Panc1 (cell line): ENCODE results near the gene DUS1L. TPM values are rescaled to one million over a fixed set of nuclear protein-coding genes. Genes with fewer than 3 reads are reported as not detected.

ENCODE experiments used
- ATAC-seq: fragments of 200-7000 bp; cut with Tn5 transposase; 2 replicates; pipeline ENCODE4 v1.9.1; 2020; ENCODE audit warnings: mild to moderate bottlenecking, moderate library complexity
- BruUV-seq: library from RNA; stranded (reverse); fragments of 400-500 nt; replicated peaks from 2 replicates; lab custom pipeline; 2021; lab: Mats Ljungman, UMichigan
- CTCF ChIA-PET: fragments of 300-600 bp; sonication (Branson Sonifier 250); formaldehyde crosslinking; loops from one replicate; lab custom pipeline; 2022; ENCODE audit warnings: antibody characterized with exemption; lab: Charles Lee
- POLR2A ChIA-PET: fragments of 300-600 bp; sonication (Branson Sonifier 250); formaldehyde crosslinking; loops from one replicate; lab custom pipeline; 2022; ENCODE audit warnings: antibody characterized with exemption; lab: Charles Lee
- DNase-seq: peaks from one replicate; pipeline ENCODE4 v3.0.0-alpha.2; 2010; ENCODE audit warnings: low read depth, low spot score
- H3K27ac ChIP-seq: 2 replicates; pipeline ENCODE4 v1.5.1; 2011; ENCODE audit warnings: mild to moderate bottlenecking, low read length, inconsistent platforms
- H3K27me3 ChIP-seq: fragments of 200-500 bp; sonication (Bioruptor generic); 2 replicates; pipeline ENCODE4 v1.6.0; 2014; ENCODE audit warnings: low read length, inconsistent platforms; ENCODE audit not compliant: control insufficient read depth, insufficient read depth
- H3K36me3 ChIP-seq: fragments of 200-500 bp; sonication (Bioruptor generic); 2 replicates; pipeline ENCODE4 v1.5.1; 2014; ENCODE audit warnings: inconsistent platforms, mild to moderate bottlenecking, low read length, moderate library complexity; ENCODE audit not compliant: control insufficient read depth, insufficient read depth
- H3K4me1 ChIP-seq: 2 replicates; pipeline ENCODE4 v1.5.1; 2011; ENCODE audit warnings: inconsistent platforms, mild to moderate bottlenecking, low read length, moderate library complexity; ENCODE audit not compliant: control insufficient read depth, insufficient read depth
- H3K4me3 ChIP-seq, 2 experiments: 2 replicates each; pipeline ENCODE4 v1.5.1; 2011 to 2012; ENCODE audit warnings: low read depth in 2 of 2, low read length in 2 of 2, mild to moderate bottlenecking in 2 of 2, inconsistent platforms in 1 of 2, moderate library complexity in 1 of 2
- H3K9me3 ChIP-seq: fragments of 200-500 bp; sonication (Bioruptor generic); 2 replicates; pipeline ENCODE4 v1.5.1; 2014; ENCODE audit warnings: low read depth, mild to moderate bottlenecking, inconsistent platforms, low read length, moderate library complexity; ENCODE audit not compliant: control insufficient read depth, insufficient read depth
- CTCF ChIP-seq: fragments of 450-650 bp; IDR thresholded peaks from 2 replicates; pipeline ENCODE4 v1.5.1; 2017; ENCODE audit warnings: mild to moderate bottlenecking
- POLR2AphosphoS5 ChIP-seq: IDR thresholded peaks from 2 replicates; pipeline ENCODE4 v1.6.1; 2012; ENCODE audit warnings: mild to moderate bottlenecking, low read depth, low read length, moderate library complexity
- REST ChIP-seq, 2 experiments: IDR thresholded peaks; 2 replicates each; pipeline ENCODE4 v1.6.1; 2011 to 2012; ENCODE audit warnings: low read depth in 2 of 2, control low read depth in 1 of 2, low read length in 1 of 2, mild to moderate bottlenecking in 1 of 2, moderate library complexity in 1 of 2; ENCODE audit not compliant: insufficient read depth in 1 of 2
- SIN3A ChIP-seq: IDR thresholded peaks from 2 replicates; pipeline ENCODE4 v1.6.1; 2012; ENCODE audit warnings: low read depth, mild to moderate bottlenecking, low read length, moderate library complexity, borderline replicate concordance; ENCODE audit not compliant: insufficient read depth
- TCF7L2 ChIP-seq: IDR thresholded peaks from 2 replicates; pipeline ENCODE4 v1.6.1; 2011; ENCODE audit warnings: mild to moderate bottlenecking, low read depth, low read length, inconsistent platforms
- in situ Hi-C: cut with HindIII; loops from 2 replicates; pipeline ENCODE4 v1.10.0; 2016; ENCODE audit warnings: low sequenced_read_pairs, low pct_unique_long_range_greater_than_20kb
- intact Hi-C: fragments of 100-400 bp; cut with micrococcal nuclease; formaldehyde crosslinking; loops from one replicate; pipeline ENCODE4 v1.10.0; 2022; ENCODE audit not compliant: unreplicated experiment
- total RNA-seq: library from RNA; stranded (reverse); gene quantifications from one replicate; pipeline ENCODE4 v1.2.1, GENCODE V29; 2021; ENCODE audit not compliant: unreplicated experiment

Gene DUS1L
- total RNA-seq, 1 experiment from 2014 or later: 115 TPM

GRCh38 chr17:82092995-82093751 lies 27.6 kb upstream of the DUS1L start:
- ChIA-PET CTCF (no interaction called here), POLR2A (interaction anchor here (0.6 to 0.7 kb wide), 2 partner anchors 16 to 52 kb away, joined by 3 to 6 read pairs; no protein-coding TSS in a partner anchor)
- H3K27ac ChIP-seq: no peak overlapping the region
- DNase-seq: no peak
- in situ Hi-C loops (no loop called here), intact Hi-C loops (no loop called here)
- peaks cover 18% of the 10 kb centered on the region for H3K4me1 ChIP-seq
- ATAC-seq: no peak
- H3K9me3 ChIP-seq: no peaks in the 10 kb centered on the region
- peaks cover 50% of the 10 kb centered on the region for H3K36me3 ChIP-seq
- H3K27me3 ChIP-seq: no peaks in the 10 kb centered on the region
- TF ChIP-seq CTCF (no peak), REST (IDR thresholded peaks at IDR 0.05; ENCODE audit: insufficient read depth in 1 of 2, low read depth in 2 of 2, low read length in 1 of 2) (no peak), SIN3A (no peak), TCF7L2 (no peak), POLR2AphosphoS5 (no peak)
- BruUV-seq: no TSS peak
- H3K4me3 ChIP-seq: no peak overlapping the region

GRCh38 chr17:82092628-82092994 lies 27.0 kb upstream of the DUS1L start:
- no peaks in the 10 kb centered on the region for H3K27me3 ChIP-seq
- in situ Hi-C loops: no loop called here
- ChIA-PET CTCF (no interaction called here), POLR2A (interaction anchor here (0.6 to 0.7 kb wide), 2 partner anchors 15 to 53 kb away, joined by 3 to 6 read pairs; no protein-coding TSS in a partner anchor)
- no peak for DNase-seq
- ATAC-seq: no peak
- peaks cover 50% of the 10 kb centered on the region for H3K36me3 ChIP-seq
- H3K9me3 ChIP-seq: no peaks in the 10 kb centered on the region
- TF ChIP-seq TCF7L2 (no peak), SIN3A (no peak), REST (IDR thresholded peaks at IDR 0.05; ENCODE audit: insufficient read depth in 1 of 2, low read depth in 2 of 2, low read length in 1 of 2) (no peak), POLR2AphosphoS5 (no peak), CTCF (no peak)
- no peak overlapping the region for H3K4me3 ChIP-seq
- intact Hi-C loops: no loop called here
- no peak overlapping the region for H3K27ac ChIP-seq
- BruUV-seq: no TSS peak
- peaks cover 18% of the 10 kb centered on the region for H3K4me1 ChIP-seq
